PC-9 (cell line): ENCODE results near the gene TRMT2A.

Experiments used
- EZH2 ChIP-seq: fragments of 200-600 bp; sonication (generic); IDR thresholded peaks from 2 replicates; pipeline ENCODE4 v1.8.0; 2017; ENCODE audit warnings: antibody characterized with exemption, low read depth
- TF ChIP-seq, protein P1 (sequence below): fragments of 200-600 bp; sonication (generic); conservative IDR thresholded peaks from 2 replicates; pipeline ENCODE4 v1.6.1; 2017; ENCODE audit warnings: mixed run types, antibody characterized with exemption, mild to moderate bottlenecking, moderate library complexity

- TF ChIP-seq, protein P1, sequence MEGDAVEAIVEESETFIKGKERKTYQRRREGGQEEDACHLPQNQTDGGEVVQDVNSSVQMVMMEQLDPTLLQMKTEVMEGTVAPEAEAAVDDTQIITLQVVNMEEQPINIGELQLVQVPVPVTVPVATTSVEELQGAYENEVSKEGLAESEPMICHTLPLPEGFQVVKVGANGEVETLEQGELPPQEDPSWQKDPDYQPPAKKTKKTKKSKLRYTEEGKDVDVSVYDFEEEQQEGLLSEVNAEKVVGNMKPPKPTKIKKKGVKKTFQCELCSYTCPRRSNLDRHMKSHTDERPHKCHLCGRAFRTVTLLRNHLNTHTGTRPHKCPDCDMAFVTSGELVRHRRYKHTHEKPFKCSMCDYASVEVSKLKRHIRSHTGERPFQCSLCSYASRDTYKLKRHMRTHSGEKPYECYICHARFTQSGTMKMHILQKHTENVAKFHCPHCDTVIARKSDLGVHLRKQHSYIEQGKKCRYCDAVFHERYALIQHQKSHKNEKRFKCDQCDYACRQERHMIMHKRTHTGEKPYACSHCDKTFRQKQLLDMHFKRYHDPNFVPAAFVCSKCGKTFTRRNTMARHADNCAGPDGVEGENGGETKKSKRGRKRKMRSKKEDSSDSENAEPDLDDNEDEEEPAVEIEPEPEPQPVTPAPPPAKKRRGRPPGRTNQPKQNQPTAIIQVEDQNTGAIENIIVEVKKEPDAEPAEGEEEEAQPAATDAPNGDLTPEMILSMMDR, result no peak
- TF ChIP-seq EZH2, result no peak
Measured at GRCh38 chr22:20130731-20131596, 13.9 kb upstream of the TRMT2A start.
